Activated gamma-delta T cell (primary cell): ENCODE results near the gene ITGA11.

Source experiments
- DNase-seq: peaks from one replicate; lab custom pipeline; 2025; lab: John Stamatoyannopoulos, UW

The ITGA11 gene

DNA sequence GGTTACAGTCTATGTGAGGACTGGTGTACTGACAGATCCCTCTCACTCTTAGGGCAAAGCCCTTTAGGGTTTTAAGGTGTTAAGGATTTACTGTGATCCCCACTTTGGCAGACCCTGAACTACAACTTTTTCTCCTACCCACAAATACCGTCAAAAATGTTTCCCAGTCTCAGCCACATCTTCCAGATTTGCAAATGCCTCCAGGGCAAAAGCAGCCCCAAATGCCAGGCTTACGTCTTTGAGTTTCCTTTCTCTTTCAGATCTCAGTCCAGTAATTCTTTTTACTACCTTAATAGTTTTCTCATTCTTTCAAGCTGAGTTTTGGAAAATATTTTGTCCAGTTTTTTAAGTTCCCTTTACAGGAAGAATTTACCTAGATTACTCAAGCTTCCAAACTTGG, 13.4 kb upstream of the ITGA11 start:
- no peak for DNase-seq

DNA sequence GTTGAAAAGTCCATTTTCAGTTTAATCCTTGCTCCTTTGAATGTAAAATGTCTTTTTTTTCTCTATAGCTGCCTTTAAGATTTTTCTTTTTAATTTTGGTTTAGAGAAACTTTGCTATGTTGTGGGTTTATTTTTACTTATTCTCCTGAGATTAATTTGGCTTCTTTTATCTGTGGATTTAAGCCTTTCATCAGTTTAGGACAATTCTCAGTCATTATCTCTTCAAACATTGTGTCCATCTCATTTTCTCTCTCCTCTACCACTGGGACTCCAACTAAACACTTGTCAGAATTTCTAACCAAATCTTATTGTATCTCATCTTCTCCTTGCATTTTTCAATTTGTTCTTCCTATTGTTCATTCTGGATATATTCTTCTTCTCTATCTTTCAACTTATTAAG, 12.4 kb upstream of the ITGA11 start:
- DNase-seq: no peak

DNA sequence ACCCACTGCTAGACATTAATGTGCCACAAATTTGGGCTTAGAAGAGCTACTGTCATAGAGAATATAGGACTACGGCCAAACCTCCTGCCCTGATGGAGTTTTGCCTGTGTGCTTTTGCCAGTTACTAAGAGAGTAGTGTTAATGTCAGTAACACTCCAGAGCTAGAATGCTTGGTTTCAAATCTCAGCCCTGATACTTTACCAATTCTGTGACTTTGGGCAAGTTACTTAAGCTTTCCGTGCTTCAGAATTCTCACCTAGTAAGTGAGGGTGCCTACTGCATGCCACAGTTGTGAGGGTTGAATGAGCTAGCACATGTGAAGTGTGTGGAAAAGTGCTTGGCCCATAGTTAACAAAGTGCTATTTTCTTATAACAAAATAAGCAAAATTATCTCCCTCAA, 10.9 kb upstream of the ITGA11 start:
- DNase-seq: no peak

DNA sequence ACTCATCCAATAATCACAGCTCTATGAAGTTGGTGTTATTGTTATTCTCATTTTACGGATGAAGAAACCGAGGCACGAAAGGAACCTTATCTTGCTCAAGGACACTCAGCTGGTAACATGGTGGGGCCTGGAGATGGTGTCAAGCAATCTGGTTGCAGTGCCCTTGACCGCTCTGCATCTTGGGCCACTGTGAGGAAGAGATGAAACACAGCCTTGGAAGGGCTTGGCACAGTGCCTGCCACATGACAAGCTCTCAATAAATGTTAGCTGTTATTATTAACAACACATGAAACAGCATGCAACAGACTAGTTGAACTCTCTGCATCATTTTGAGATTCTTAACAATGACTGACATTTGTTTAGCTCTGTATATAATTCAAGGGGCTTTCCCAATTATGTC, 10.1 kb upstream of the ITGA11 start:
- no peak for DNase-seq

DNA sequence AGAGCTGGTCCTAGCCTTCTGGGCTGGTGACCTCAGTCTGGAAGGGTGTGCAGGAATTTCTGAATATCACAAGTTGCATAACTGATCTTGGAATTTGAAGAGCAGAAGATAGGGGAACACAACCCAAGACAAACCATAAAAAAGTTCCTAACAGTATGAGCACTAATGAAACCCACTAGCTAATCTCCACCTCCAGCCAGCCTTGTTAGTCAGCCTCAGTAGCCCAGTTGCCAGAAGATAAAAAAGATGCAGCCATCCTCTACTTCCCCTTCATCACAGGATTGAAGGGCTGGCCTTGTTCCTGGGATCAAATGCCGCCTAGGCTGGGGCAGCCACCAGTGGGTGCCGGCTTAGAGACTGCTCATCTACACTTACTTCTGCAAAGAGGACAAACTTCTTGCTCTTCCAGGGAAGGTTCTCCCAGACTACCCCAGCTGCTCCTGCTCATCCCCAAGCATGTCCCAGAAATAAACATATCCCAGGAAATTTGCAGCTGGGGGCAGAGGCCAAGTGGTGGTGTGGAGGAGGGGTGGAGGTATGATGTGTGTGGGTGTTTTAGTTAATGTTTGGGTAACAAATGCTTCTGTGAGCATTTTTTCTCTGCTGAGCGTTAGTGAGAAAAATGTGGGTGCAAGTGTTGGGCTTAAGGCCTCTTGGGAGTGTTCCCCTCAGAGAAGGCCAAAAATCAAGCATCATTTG, 9.2 kb upstream of the ITGA11 start:
- no peak for DNase-seq

DNA sequence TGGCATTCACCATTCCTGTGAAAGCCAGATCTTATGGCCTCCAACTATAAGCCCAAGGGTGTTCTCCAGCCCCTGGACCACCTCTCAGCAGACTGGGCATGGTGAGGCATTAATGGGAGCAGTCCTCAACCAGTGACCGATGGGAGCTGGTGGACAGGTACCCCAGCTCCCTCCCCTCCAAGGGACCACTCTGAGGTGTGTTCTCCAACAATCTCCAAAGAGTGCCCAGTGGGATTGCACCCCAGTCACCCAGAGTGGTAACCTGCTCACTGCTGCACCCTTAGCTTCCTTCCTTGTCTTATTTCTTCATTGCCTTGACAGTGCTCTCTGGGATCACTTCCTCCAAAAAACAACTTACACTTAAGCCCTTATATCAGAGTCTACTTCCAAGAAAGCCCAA, 8.2 kb upstream of the ITGA11 start:
- no peak for DNase-seq

DNA sequence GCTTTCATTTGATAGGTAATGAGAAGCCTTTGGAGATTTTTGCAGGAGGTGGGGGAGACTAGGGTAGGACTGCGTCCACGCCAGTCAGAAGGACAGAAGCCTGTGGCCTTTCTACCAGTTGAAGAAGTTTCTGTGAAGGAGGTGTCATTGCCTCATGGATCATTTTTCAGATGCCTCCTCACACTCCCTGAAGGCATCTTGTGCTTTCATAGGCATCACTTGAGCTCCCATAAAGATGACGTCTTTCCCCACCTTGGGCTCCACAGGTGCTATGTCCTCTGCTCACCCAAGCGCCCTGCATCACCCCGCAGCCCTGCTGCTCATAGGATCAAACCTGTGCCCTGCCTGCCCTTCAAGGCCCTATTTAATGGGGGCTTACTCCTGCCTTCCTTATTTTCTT, 7.5 kb upstream of the ITGA11 start:
- DNase-seq: no peak

DNA sequence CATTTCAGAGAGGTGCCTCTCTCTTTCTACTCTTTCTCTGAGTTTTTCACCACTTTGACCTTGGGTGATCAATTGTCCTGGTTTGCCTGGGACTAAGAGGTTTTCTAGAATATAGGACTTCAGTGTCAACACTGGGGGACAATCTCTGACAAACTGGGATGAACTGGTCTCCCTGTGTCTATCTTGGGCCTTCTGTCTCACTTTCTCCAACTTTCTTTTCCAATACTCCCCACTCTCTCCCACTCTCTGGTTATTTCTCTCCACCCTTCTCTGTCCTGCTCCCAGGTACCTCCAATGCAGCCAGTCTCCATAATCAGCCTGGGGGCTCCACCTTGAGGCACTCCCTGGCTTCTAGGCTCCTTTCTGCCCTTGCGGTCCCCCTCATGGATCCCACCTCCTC, 4.7 kb upstream of the ITGA11 start:
- DNase-seq: no peak

DNA sequence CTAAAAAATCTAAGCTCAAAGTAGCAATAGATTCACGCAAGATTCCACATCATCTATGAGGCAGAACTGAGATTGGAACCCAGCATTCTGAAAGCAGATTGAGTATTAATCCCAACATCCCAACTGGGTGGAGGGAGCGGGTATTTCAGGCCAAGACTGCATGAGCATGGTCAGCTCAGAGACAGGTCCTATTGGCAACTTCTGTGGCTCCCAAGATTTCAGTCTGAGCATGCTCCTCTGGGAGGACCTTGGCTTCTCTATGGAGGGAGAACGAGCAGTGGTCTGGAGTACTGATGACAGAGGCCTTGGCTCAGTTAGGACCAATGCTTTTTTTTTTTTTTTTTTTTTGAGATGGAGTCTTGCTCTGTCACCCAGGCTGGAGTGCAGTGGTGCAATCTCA, 4.0 kb upstream of the ITGA11 start:
- DNase-seq: no peak

DNA sequence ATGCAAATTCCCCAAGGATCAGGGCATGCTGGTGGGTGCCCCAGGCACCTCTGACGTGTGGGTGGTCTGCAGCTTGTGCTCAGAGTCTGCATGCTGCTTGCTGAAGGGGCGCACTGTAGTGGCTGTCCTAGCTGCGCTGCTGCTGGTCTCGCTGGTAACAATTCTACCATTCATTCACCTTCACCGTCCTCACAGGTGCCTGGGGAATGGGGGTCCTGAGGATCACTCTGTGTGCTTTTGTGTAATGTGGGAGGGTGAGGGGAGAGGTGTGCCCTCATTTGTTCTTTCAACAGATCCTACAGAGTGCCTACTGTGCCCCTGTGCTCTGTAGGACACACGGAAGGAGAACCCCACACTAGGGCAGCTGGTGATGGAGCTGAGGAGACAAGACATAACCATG, 2.1 kb upstream of the ITGA11 start:
- no peak for DNase-seq

DNA sequence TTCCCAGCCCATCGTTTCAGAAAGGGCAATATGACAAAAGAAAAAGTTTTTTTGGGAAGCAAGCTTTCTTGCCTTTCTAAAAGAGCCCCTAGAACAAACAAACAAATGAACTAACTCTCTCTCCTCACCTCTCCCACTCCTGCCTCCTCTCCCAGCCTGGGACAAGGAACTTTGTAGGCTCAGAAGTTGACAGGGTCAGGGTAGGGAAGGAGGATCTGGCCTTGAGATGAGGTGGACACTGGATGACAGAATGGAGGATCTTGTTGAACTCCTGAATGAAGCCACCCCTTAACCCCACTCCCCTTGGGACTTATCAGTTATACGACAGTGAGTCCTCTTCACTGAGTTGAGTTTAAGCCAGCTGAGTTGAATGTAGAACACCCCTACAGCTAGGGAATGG, 1.6 kb upstream of the ITGA11 start:
- no peak for DNase-seq

DNA sequence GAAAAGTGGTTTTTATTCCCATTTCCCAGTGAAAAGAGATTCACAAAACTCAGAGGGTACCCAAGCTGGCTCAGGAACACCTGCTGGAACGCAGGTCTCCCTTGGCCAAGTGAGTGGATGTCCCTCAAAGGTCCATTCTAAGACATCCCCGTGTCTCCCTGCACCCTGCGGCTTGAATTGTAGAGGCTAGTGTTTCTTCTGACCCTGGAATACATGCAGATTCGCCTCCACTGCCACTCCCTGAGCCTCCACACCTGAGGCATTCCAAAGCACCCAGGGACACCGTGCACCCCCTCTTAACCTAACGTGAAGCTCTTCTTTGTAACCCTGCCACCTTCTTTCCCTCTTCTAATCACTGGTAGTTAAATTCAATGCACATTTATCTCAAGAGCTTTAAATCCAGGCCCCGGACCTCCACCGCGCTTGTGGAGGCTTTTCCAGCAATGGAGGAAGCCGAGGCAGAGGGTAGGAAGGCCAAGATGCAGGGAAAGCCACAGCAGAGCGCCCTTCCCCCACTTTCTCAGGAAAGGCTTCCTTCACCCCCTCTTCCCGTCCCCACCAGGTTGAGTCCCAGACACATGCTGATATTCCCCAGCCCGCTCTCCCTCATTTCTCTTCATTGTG, 590 bp upstream of the ITGA11 start:
- DNase-seq: no peak

DNA sequence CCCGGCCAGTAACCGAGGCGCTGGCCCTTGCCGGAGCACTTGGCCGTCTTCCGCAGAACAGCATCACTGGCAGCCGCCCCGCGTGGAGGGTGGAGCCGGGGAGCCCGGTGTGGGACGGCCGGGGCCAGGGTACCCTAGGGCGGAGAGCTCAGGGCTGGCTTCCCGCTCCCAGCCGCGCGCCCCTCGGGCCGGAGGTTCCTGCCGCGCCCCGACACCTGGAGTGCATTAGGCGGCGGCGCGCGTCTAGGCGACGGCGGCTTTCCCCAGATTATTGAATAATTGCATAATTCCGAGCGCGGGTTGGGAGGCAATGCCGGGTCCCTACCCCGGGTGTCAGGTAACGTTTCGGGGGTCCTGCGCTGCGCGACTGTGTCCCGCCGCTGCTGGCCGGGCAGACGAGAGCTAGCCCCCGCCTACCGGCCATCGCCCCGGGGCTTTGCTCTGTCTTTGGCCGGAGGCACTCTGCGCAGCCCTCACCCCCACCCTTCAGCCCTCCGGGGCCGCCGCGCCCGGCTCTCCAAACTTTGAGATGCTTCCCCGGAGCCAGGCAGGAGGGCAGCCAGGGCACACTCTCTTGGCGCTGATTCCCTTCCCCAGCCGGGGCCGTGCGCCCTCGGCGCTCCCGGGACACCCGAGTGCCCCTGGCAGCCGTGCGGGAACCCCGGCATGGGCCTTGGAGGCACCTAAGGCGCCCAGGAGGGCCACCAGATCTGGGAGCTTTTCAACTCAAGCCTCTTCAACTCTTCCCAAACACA, 749 bp downstream of the ITGA11 start:
- no peak for DNase-seq

DNA sequence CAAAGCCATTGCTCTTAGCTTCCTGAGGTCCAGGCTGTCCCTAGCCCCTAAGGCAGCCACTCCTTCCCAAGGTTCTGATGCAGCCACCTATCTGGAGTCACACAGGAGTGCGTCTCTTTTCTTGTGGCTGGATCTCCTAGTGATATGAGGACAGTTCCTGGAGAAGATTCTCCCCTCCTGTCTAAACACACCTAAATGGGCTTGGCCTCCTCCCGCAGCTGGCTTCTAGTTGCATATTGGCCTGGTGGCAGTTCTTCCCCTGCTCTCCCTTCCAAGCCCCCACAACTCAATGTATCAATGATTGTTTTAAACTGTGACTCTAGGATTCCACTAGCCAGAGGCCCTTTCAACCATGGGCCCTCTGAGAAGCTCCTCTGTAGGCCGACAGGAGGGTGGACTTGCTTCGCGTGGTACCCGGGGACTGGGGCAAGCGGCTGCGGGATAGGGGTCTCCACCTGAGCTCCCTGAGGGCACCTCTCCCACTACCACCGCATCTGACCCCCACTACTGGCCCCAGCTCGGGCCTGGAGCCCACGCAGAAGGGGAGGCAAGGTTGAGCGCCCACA, 1.4 kb downstream of the ITGA11 start:
- DNase-seq: no peak

DNA sequence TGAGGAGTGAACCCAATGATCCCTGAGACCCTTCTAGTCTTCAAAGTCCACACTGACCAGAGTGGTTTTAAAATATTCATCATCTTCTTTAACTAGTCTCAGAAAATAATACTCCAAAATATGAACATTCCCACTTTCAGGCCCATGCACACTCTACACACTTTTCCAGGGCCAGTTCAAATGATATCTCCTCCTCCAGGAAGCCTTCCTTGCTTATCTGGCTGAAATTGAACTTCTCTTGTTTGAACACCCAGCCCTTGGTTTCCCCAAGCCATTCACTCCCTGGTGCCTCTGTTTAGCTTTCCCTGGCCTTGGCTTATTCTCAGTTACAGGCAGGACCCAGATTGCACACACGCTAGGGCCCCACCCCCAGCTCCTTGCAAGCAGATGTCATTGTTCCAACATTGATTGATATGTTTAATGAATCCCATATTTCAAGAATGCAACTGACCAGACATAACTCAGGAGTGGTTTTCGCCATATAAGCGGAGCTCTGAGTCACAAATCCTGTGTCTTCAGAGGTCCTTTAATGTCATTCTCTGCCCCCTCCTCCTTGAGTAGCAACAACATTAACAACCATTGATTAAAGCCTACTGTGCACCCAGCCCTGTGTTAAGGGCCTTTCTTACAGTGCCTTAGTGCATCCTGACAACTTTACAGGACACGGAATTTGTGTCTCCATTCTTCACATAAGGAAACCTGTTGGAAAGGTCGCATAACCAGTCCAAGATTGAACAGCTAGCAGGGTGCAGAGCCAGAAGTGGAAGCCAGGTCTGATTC, 2.1 kb downstream of the ITGA11 start:
- no peak for DNase-seq

DNA sequence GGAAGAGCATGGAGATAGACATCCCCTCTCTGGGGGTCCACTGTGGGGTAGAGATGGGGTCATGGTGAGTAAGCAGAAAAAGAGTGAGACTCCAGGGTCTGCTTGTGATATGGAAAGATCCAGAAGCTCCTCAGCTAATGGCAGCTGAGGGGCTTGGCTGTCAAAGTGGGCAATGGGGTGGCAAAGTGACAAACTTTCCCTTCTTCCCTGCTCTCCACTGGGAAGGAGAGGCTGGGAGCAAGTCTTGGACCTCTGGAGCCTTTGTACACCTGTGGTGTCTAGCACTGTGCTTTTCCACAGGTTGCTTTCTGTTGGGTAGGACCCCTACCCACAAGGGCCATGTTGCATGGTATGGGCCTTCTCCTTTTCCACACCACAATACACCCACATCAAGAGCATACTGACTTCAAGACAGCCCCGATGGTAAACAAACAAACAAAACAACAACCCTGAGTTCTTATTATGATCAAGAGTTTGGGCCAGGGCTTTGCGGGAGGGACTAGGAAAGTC, 3.5 kb downstream of the ITGA11 start:
- DNase-seq: no peak

DNA sequence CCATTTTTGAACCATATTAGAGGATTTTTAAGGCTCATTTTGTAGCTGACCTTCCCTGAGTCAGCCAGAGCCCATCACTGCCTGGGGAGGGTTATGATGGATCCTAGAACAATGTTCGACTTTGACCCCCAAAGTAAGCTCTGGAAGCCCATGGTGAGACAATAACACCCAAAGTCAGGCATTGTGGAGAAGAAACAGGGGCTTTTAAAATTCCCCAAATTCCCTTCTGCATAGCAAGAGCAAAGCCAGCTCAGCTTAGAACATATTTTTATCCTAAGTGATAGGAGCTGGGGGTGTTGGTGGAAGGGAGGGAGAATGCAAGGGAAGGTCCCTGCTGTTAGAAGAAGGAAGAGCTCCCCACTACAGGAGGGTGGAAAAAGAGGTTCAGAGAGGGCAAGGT, 4.0 kb downstream of the ITGA11 start:
- DNase-seq: no peak

DNA sequence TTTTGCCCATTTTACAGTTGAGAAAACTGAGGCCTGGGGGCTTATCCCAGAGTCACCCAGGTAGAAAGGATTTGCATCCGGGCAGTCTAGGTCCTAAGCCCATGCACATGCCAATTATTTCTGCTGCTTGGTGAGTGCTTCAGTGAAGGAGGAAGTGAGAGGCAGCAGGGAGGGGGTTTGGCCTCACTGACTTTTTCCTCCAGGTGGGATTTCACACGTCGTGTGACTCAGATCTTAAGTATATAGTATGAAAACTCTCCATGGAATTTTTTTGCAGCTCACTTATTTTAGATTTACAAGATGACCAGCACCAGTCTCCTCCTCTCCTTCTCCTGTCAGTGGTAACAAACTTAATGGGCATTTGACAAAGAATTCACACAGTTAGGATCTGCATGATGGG, 4.6 kb downstream of the ITGA11 start:
- no peak for DNase-seq

DNA sequence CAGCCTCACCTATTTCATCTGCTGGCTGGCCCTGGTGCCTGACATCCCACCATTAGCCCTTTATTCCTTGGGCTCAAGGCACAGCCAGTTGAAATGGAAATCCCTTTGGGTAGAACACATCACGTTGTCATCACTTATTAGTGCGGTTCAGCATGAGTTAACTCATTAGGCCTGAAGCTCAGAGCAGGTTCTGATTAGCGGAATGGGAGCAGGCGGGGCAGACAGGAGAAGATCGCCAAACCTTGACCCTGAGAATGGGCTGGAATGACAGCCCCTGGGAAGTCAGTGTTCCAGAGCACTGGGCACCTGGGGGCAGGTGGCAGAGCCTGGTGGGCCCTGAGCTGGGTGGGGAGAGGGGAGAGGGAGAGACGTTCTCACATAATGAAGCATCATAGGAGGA, 5.8 kb downstream of the ITGA11 start:
- DNase-seq: no peak

DNA sequence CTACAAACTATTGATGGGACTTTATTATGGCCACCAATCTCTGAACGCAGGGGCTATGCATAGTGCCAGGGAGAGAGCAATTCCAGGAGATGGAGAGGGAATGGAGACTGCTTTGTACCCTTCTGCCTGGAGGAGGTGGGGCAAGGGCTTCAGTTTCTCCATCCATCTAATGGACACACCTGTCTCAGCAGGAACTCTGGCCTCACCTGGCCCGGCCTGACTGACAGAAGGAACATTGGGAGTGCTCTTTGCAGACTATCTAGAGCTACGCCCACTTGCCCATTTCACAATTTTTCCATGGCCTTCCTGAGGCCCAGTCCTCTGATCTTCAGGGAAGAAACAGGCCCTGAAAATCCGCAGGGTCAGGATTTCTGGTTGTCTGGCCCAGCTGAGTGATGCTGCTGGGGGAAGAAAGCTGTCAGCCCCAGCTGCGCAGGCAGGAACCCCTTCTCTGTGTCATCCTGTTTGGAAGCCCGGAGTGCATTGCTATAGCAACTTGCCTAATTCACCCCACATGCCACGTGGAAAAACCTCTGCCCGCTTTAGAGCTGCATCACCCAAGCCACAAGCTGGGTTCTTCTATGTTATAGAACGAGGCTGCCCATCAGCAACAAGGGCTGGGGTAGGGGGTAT, 6.4 kb downstream of the ITGA11 start:
- DNase-seq: no peak

DNA sequence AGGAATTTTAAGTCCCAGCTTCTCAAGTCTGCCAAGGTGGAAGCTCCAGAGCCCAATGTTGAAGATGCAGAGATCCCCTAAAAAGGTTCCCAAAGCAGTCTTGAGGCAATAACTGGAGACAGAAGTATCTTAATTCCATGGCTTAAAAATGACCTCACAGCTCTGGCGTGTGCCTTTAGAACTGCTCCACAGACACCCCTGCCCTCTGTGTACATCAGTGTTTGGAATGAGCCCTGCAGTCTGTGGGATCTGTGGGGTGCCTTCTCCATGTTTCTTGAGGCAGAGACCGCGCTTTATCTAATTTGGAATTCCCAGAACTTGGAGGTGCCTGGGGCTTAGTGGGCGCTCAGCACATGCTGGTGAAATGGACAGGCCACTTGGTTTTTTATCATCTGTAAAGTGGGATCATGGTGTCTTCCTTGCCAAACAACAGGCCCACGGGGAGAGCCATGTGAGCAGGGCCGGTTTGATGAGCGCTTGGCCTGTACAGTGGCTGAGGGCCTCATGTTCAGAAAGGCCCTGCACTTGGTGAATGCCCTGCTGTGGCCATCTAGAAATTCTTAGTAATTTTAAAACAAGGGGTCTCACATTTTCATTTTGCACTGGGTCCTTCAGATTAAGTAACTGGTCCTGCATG, 7.1 kb downstream of the ITGA11 start:
- DNase-seq: no peak
